Stimulated activated CD8-positive, alpha-beta memory T cell treated with anti-CD3 and anti-CD28 coated beads, Interleukin-7, amount 100 ng/mL, for 24 hours (primary cell): Measurements from ENCODE around the gene SIMC1.
"Not testable (repeated sequence)": the region's sequence is repeated elsewhere in the genome, so short reads cannot be mapped to it uniquely, and the experiment has no call there.

Source experiments
- DNase-seq: peaks from one replicate; pipeline ENCODE4 v3.0.0-alpha.2; 2020; ENCODE audit warnings: low read depth

The SIMC1 gene

GRCh38 chr5:176237971-176238644, at the start of gene SIMC1:
Gene SIMC1 (plus strand): TSS chr5:176238424. CDS start chr5:176238509, 85 bp downstream.
- DNase-seq: not testable (repeated sequence)

- DNase-seq: no peak
Observed at GRCh38 chr5:176188506-176189193, 49.6 kb upstream of the SIMC1 start.

- no peak for DNase-seq
Observed at GRCh38 chr5:176189857-176190256, 48.4 kb upstream of the SIMC1 start.

GRCh38 chr5:176190886-176191755, 47.1 kb upstream of the SIMC1 start:
- DNase-seq: no peak

GRCh38 chr5:176192094-176192721, 46.0 kb upstream of the SIMC1 start:
- no peak for DNase-seq

- DNase-seq: not testable (repeated sequence)
Observed at GRCh38 chr5:176192722-176193117, 45.5 kb upstream of the SIMC1 start.

- DNase-seq: not testable (repeated sequence)
Observed at GRCh38 chr5:176193636-176194035, 44.6 kb upstream of the SIMC1 start.

- DNase-seq: not testable (repeated sequence)
Observed at GRCh38 chr5:176194238-176195083, 43.8 kb upstream of the SIMC1 start.

- not testable (repeated sequence) for DNase-seq
Observed at GRCh38 chr5:176195084-176195413, 43.2 kb upstream of the SIMC1 start.

GRCh38 chr5:176195487-176196207, 42.6 kb upstream of the SIMC1 start:
- not testable (repeated sequence) for DNase-seq

- not testable (repeated sequence) for DNase-seq
Observed at GRCh38 chr5:176196781-176197180, 41.4 kb upstream of the SIMC1 start.

GRCh38 chr5:176197234-176197858, 40.9 kb upstream of the SIMC1 start:
- DNase-seq: not testable (repeated sequence)

- DNase-seq: not testable (repeated sequence)
Observed at GRCh38 chr5:176198299-176198698, 39.9 kb upstream of the SIMC1 start.

GRCh38 chr5:176198991-176199733, 39.1 kb upstream of the SIMC1 start:
- DNase-seq: not testable (repeated sequence)

- not testable (repeated sequence) for DNase-seq
Observed at GRCh38 chr5:176199803-176200399, 38.3 kb upstream of the SIMC1 start.

- DNase-seq: no peak
Observed at GRCh38 chr5:176201811-176202210, 36.4 kb upstream of the SIMC1 start.

- DNase-seq: no peak
Observed at GRCh38 chr5:176203086-176203485, 35.1 kb upstream of the SIMC1 start.

GRCh38 chr5:176203535-176203934, 34.7 kb upstream of the SIMC1 start:
- not testable (repeated sequence) for DNase-seq

- not testable (repeated sequence) for DNase-seq
Observed at GRCh38 chr5:176214466-176215021, 23.7 kb upstream of the SIMC1 start.
